CD14-positive monocyte (primary cell): ENCODE measurements around the gene PIEZO2. TPM values are rescaled to one million over a fixed set of nuclear protein-coding genes. Genes with fewer than 3 reads are reported as not detected.

ENCODE experiments used
- DNase-seq, 3 donors: peaks; one replicate each; pipeline ENCODE4 v3.0.0-alpha.2; 2011 to 2022
- H2AFZ ChIP-seq: 2 replicates; pipeline ENCODE4 v1.6.0; 2012; ENCODE audit warnings: mild to moderate bottlenecking, low read depth, low read length, inconsistent platforms; ENCODE audit not compliant: insufficient read depth, poor library complexity, severe bottlenecking
- H3K27ac ChIP-seq, 2 donors: 1 replicate in 1 of 2; 2 replicates in 1 of 2; pipeline ENCODE4 v1.5.1; 2012 to 2013; ENCODE audit warnings: low read length in 2 of 2, control low read depth in 1 of 2, inconsistent platforms in 1 of 2, low read depth in 1 of 2, mild to moderate bottlenecking in 1 of 2
- H3K27me3 ChIP-seq, 2 donors: one replicate each; pipeline versions ENCODE4 v1.6.0 to v1.6.1; 2011 to 2013; ENCODE audit warnings: low read length in 2 of 2; ENCODE audit not compliant: control insufficient read depth in 2 of 2, insufficient read depth in 2 of 2
- H3K36me3 ChIP-seq, 2 donors: replicated peaks in 1 of 2; 1 replicate in 1 of 2; 2 replicates in 1 of 2; pipeline versions ENCODE4 v1.5.1 to v1.6.1; 2012 to 2013; ENCODE audit warnings: low read length in 2 of 2, control low read depth in 1 of 2, inconsistent platforms in 1 of 2, mild to moderate bottlenecking in 1 of 2; ENCODE audit not compliant: insufficient read depth in 2 of 2, control insufficient read depth in 1 of 2
- H3K4me1 ChIP-seq, 2 donors: 1 replicate in 1 of 2; 2 replicates in 1 of 2; pipeline versions ENCODE4 v1.5.1 to v1.6.1; 2012 to 2013; ENCODE audit warnings: low read length in 2 of 2, control low read depth in 1 of 2, inconsistent platforms in 1 of 2, mild to moderate bottlenecking in 1 of 2, moderate library complexity in 1 of 2; ENCODE audit not compliant: insufficient read depth in 2 of 2, control insufficient read depth in 1 of 2
- H3K4me2 ChIP-seq: replicated peaks from 2 replicates; pipeline ENCODE3; 2012; ENCODE audit warnings: low read length, moderate library complexity, mild to moderate bottlenecking; ENCODE audit not compliant: poor library complexity, severe bottlenecking; ENCODE audit errors: extremely low read depth
- H3K4me3 ChIP-seq, 3 experiments: fragments of 200-600 bp in 1 of 3; sonication (generic) in 1 of 3; replicated peaks in 1 of 3; 1 replicate in 2 of 3; 2 replicates in 1 of 3; pipeline ENCODE4 v1.5.1; 2011 to 2013; ENCODE audit warnings: low read length in 3 of 3, mild to moderate bottlenecking in 3 of 3, control low read depth in 2 of 3, low read depth in 2 of 3, inconsistent platforms in 1 of 3, moderate library complexity in 1 of 3
- H3K79me2 ChIP-seq: 2 replicates; pipeline ENCODE4 v1.6.0; 2012; ENCODE audit warnings: mild to moderate bottlenecking, control low read depth, inconsistent platforms, low read length, moderate library complexity; ENCODE audit not compliant: insufficient read depth
- H3K9ac ChIP-seq: 2 replicates; pipeline ENCODE4 v1.6.0; 2017; ENCODE audit warnings: low read length, mild to moderate bottlenecking; ENCODE audit not compliant: insufficient read depth, poor library complexity, severe bottlenecking
- H3K9me3 ChIP-seq, 2 donors: replicated peaks in 1 of 2; 1 replicate in 1 of 2; 2 replicates in 1 of 2; pipeline versions ENCODE4 v1.5.1 to v1.6.1; 2012 to 2013; ENCODE audit warnings: low read length in 2 of 2, control low read depth in 1 of 2; ENCODE audit not compliant: control insufficient read depth in 1 of 2, insufficient read depth in 1 of 2
- H4K20me1 ChIP-seq: 2 replicates; pipeline ENCODE4 v1.6.0; 2012; ENCODE audit warnings: mild to moderate bottlenecking, low read length, control low read depth, moderate library complexity; ENCODE audit not compliant: insufficient read depth
- H3K27ac Mint-ChIP-seq, 7 donors: one replicate each; pipeline ENCODE4 v1.8.0; 2020; ENCODE audit warnings: mild to moderate bottlenecking in 7 of 7, mixed read lengths in 7 of 7, moderate library complexity in 6 of 7, inconsistent platforms in 2 of 7
- H3K27me3 Mint-ChIP-seq, 3 donors: one replicate each; pipeline ENCODE4 v1.8.0; 2021 to 2022; ENCODE audit warnings: low read depth in 3 of 3, mild to moderate bottlenecking in 3 of 3, mixed read lengths in 3 of 3, moderate library complexity in 3 of 3, inconsistent platforms in 1 of 3
- H3K36me3 Mint-ChIP-seq, 2 donors: one replicate each; pipeline ENCODE4 v1.8.0; 2020; ENCODE audit warnings: mixed read lengths in 2 of 2, inconsistent platforms in 1 of 2, mild to moderate bottlenecking in 1 of 2
- H3K4me1 Mint-ChIP-seq: one replicate; pipeline ENCODE4 v1.8.0; 2020; ENCODE audit warnings: mild to moderate bottlenecking, mixed read lengths
- H3K4me3 Mint-ChIP-seq, 2 donors: one replicate each; pipeline ENCODE4 v1.8.0; 2020; ENCODE audit warnings: mild to moderate bottlenecking in 2 of 2, mixed read lengths in 2 of 2, moderate library complexity in 1 of 2
- H3K9me3 Mint-ChIP-seq, 7 donors: one replicate each; pipeline ENCODE4 v1.8.0; 2020 to 2022; ENCODE audit warnings: mixed read lengths in 7 of 7, mild to moderate bottlenecking in 6 of 7, moderate library complexity in 6 of 7, inconsistent platforms in 2 of 7
- CTCF ChIP-seq: fragments of 200-600 bp; IDR thresholded peaks from one replicate; pipeline ENCODE4 v1.8.0; 2022; ENCODE audit warnings: antibody characterized with exemption, mild to moderate bottlenecking
- WGBS: methylation state at CpG from one replicate; pipeline ENCODE4 v1.1.5; 2013; ENCODE audit warnings: missing lambda C conversion rate; ENCODE audit not compliant: insufficient coverage; 5-methylcytosine and 5-hydroxymethylcytosine counted together
- intact Hi-C, 2 donors: fragments of 100-400 bp; cut with micrococcal nuclease; formaldehyde crosslinking; loops; one replicate each; pipeline versions ENCODE4 v1.15.0 to v1.15.1; 2023
- polyA plus RNA-seq, 3 donors: library from polyadenylated mRNA; depleted of rRNA in 1 of 3; unstranded in 2 of 3; stranded (reverse) in 1 of 3; fragments of 300-500 nt in 2 of 3; fragments of >200 nt in 1 of 3; fragmentation: Illumina TruSeq in 2 of 3; gene quantifications; 1 replicate in 2 of 3; 2 replicates in 1 of 3; pipeline ENCODE4 v1.2.3, GENCODE V29; 2012 to 2021

PIEZO2 gene
- polyA plus RNA-seq, 3 donors = not detected

GRCh38 chr18:11047156-11047555 lies 102.2 kb downstream of the PIEZO2 start:
- Histone ChIP-seq H2AFZ (no peak overlapping the region), H3K9me3 (no peaks in the 10 kb centered on the region), H4K20me1 (no peaks in the 10 kb centered on the region), H3K27ac (no peak overlapping the region), H3K4me2 (no peak overlapping the region), H3K9ac (no peak overlapping the region), H3K4me1 (no peaks in the 10 kb centered on the region), H3K27me3 (no peaks in the 10 kb centered on the region), H3K36me3 (no peaks in the 10 kb centered on the region), H3K4me3 (no peak overlapping the region), H3K79me2 (no peaks in the 10 kb centered on the region)
- TF ChIP-seq CTCF = no peak
- H3K4me1 Mint-ChIP-seq = no peaks in the 10 kb centered on the region
- H3K4me3 Mint-ChIP-seq = no peak overlapping the region
- intact Hi-C loops = loop anchor here in 1 of 2 donors (10.0 kb wide), 1 partner anchor 1082 kb away; no protein-coding TSS in a partner anchor
- 78% methylated on average over 3 of the region's 7 CpGs for WGBS
- H3K9me3 Mint-ChIP-seq = peaks cover 0 to 4% (median 2%) of the 10 kb centered on the region in 7 donors
- H3K36me3 Mint-ChIP-seq = no peaks in the 10 kb centered on the region
- no peak overlapping the region for H3K27ac Mint-ChIP-seq
- no peak for DNase-seq
- H3K27me3 Mint-ChIP-seq = peaks cover 0 to 3% (median 2%) of the 10 kb centered on the region in 3 donors

DNA sequence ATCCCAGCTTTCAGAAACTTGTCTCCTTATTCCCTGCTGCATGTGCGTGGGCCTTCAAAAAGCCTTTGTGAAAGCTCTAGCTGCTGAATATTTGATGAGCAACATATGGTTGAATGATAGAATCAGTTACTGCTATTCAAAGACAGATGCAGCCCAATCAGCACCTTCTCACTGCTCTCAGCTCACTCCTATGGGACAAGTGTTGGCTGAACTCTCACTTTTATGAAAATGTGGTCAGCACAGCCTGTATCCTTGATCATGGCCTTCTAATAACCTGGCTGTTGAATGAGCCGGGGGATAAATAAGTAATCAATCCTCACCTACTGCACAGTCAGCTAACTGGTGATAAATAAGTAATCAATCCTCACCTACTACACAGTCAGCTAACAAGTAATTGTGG lies 103.2 kb downstream of the PIEZO2 start:
- Histone ChIP-seq H4K20me1 (no peaks in the 10 kb centered on the region), H3K79me2 (no peaks in the 10 kb centered on the region), H3K4me3 (no peak overlapping the region), H3K27me3 (no peaks in the 10 kb centered on the region), H3K27ac (no peak overlapping the region), H2AFZ (no peak overlapping the region), H3K36me3 (no peaks in the 10 kb centered on the region), H3K9me3 (no peaks in the 10 kb centered on the region), H3K4me1 (no peaks in the 10 kb centered on the region), H3K9ac (no peak overlapping the region), H3K4me2 (no peak overlapping the region)
- TF ChIP-seq CTCF = no peak
- peaks cover 0 to 4% (median 2%) of the 10 kb centered on the region in 3 donors for H3K27me3 Mint-ChIP-seq
- H3K9me3 Mint-ChIP-seq = peaks cover 0 to 4% (median 2%) of the 10 kb centered on the region in 7 donors
- intact Hi-C loops = loop anchor here in 1 of 2 donors (10.0 kb wide), 1 partner anchor 1081 kb away; no protein-coding TSS in a partner anchor
- H3K36me3 Mint-ChIP-seq = no peaks in the 10 kb centered on the region
- H3K4me1 Mint-ChIP-seq = no peaks in the 10 kb centered on the region
- WGBS = no CpG with 5 or more reads among the region's 2 CpGs
- no peak for DNase-seq
- H3K4me3 Mint-ChIP-seq = no peak overlapping the region
- no peak overlapping the region for H3K27ac Mint-ChIP-seq
